Ascending aorta (tissue), 2 donors: ENCODE results near the gene POMGNT1. TPM values are rescaled to one million over a fixed set of nuclear protein-coding genes. Genes with fewer than 3 reads are reported as not detected.
"Not testable (repeated sequence)": the region's sequence is repeated elsewhere in the genome, so short reads cannot be mapped to it uniquely, and the experiment has no call there.

Source experiments
- DNase-seq, 2 donors: peaks; one replicate each; pipeline ENCODE4 v3.0.0-alpha.2; 2019; ENCODE audit warnings: low spot score in 2 of 2
- H3K27ac ChIP-seq, 2 donors: fragments of 200-600 bp; sonication (generic); one replicate each; pipeline ENCODE4 v1.5.1; 2016 to 2017; ENCODE audit warnings: mild to moderate bottlenecking in 1 of 2
- H3K27me3 ChIP-seq: fragments of 200-600 bp; sonication (generic); one replicate; pipeline ENCODE4 v1.5.1; 2017
- H3K36me3 ChIP-seq, 2 donors: fragments of 200-600 bp; sonication (generic); one replicate each; pipeline ENCODE4 v1.5.1; 2016
- H3K4me1 ChIP-seq, 2 donors: fragments of 200-600 bp; sonication (generic); one replicate each; pipeline ENCODE4 v1.5.1; 2016 to 2017; ENCODE audit warnings: mild to moderate bottlenecking in 1 of 2
- H3K4me3 ChIP-seq, 2 donors: fragments of 200-600 bp; sonication (generic); one replicate each; pipeline ENCODE4 v1.5.1; 2016 to 2017; ENCODE audit warnings: mild to moderate bottlenecking in 1 of 2
- H3K9me3 ChIP-seq, 2 donors: fragments of 200-600 bp; sonication (generic); one replicate each; pipeline ENCODE4 v1.5.1; 2016
- CTCF ChIP-seq, 3 experiments: fragments of 200-600 bp in 2 of 3; fragments of 450-650 bp in 1 of 3; sonication (generic) in 2 of 3; IDR thresholded peaks; one replicate each; pipeline ENCODE4 v1.5.1; 2016 to 2019; ENCODE audit warnings: antibody characterized with exemption in 3 of 3, mild to moderate bottlenecking in 1 of 3, moderate library complexity in 1 of 3
- intact Hi-C: fragments of 100-400 bp; cut with DNase I; formaldehyde crosslinking; loops from one replicate; pipeline ENCODE4 v1.15.1; 2023
- total RNA-seq: library from RNA; depleted of rRNA; stranded (reverse); fragments of >200 nt; gene quantifications from one replicate; pipeline ENCODE4 v1.1.0, GENCODE V29; 2016

POMGNT1 gene
- 122 TPM for total RNA-seq

GRCh38 chr1:46197964-46198811, at the start of gene POMGNT1:
TSS of gene POMGNT1 (minus strand) at chr1:46198434. CDS start at chr1:46197821, 613 bp downstream.
- intact Hi-C loops, result loop anchor here (1.0 kb wide), 1 partner anchor 15 kb away; no protein-coding TSS in a partner anchor
- H3K4me3 ChIP-seq, result peak within 1 kb of the TSS; percentile 86

GRCh38 chr1:46247436-46248121, 49.3 kb upstream of the POMGNT1 start, which contains the start of gene RAD54L:
TSS of gene RAD54L (plus strand) at chr1:46247763. CDS start at chr1:46248406, 643 bp downstream.
- peak; percentile 92 to 99 for DNase-seq
- no peaks in the 10 kb centered on the region for H3K9me3 ChIP-seq
- TF ChIP-seq CTCF (IDR thresholded peaks at IDR 0.05), result no peak
- H3K36me3 ChIP-seq, result no peaks in the 10 kb centered on the region
- H3K27ac ChIP-seq, result peak within 1 kb of the TSS; percentile 64 to 67
- H3K27me3 ChIP-seq, result no peaks in the 10 kb centered on the region
- peaks cover 0 to 13% of the 10 kb centered on the region in 2 donors for H3K4me1 ChIP-seq
- peak within 1 kb of the TSS; percentile 75 to 80 for H3K4me3 ChIP-seq
- intact Hi-C loops, result loop anchor here (1.0 to 10.0 kb wide), 4 partner anchors 55 to 1067 kb away; partner anchors contain the start of genes LRRC41, STIL and UQCRH

More at GRCh38 chr1:46197964-46198811, at the start of gene POMGNT1:
- Histone ChIP-seq H3K36me3 (peaks cover 17 to 28% of the 10 kb centered on the region in 2 donors), H3K9me3 (no peaks in the 10 kb centered on the region), H3K27me3 (no peaks in the 10 kb centered on the region), H3K27ac (peak within 1 kb of the TSS; percentile 82 to 88), H3K4me1 (peaks cover 4 to 22% of the 10 kb centered on the region in 2 donors)
- peak in 1 of 2 donors; percentile 84 for DNase-seq
- TF ChIP-seq CTCF (IDR thresholded peaks at IDR 0.05), result peak in 1 of 3 experiments; percentile 20

- peak; percentile 12 to 77 for DNase-seq
- Histone ChIP-seq H3K27ac (peak overlapping the region; percentile 64 to 67), H3K27me3 (no peaks in the 10 kb centered on the region), H3K4me1 (peaks cover 0 to 13% of the 10 kb centered on the region in 2 donors), H3K9me3 (no peaks in the 10 kb centered on the region), H3K36me3 (no peaks in the 10 kb centered on the region), H3K4me3 (peak overlapping the region; percentile 75 to 80)
- intact Hi-C loops, result loop anchor here (1.0 to 10.0 kb wide), 4 partner anchors 56 to 1068 kb away; partner anchors contain the start of genes LRRC41, STIL and UQCRH
- no peak for TF ChIP-seq CTCF (IDR thresholded peaks at IDR 0.05)
Measured at GRCh38 chr1:46246548-46247435, 48.6 kb upstream of the POMGNT1 start.

- not testable (repeated sequence) for DNase-seq, H3K36me3 ChIP-seq, H3K9me3 ChIP-seq, H3K27ac ChIP-seq, H3K27me3 ChIP-seq, H3K4me3 ChIP-seq
- intact Hi-C loops, result loop anchor here (2.0 to 10.0 kb wide), 2 partner anchors 57 to 1069 kb away; partner anchors contain the start of genes LRRC41, STIL and UQCRH
- H3K4me1 ChIP-seq, result peaks cover 0 to 13% of the 10 kb centered on the region in 2 donors
Measured at GRCh38 chr1:46246136-46246535, 47.9 kb upstream of the POMGNT1 start.

- Histone ChIP-seq H3K9me3 (no peaks in the 10 kb centered on the region), H3K27ac (no peak overlapping the region), H3K4me3 (no peak overlapping the region), H3K36me3 (no peaks in the 10 kb centered on the region), H3K27me3 (no peaks in the 10 kb centered on the region), H3K4me1 (peaks cover 0 to 13% of the 10 kb centered on the region in 2 donors)
- intact Hi-C loops, result loop anchor here (10.0 kb wide), 1 partner anchor 1070 kb away; the partner anchor contains the start of gene STIL
- no peak for DNase-seq
- TF ChIP-seq CTCF (IDR thresholded peaks at IDR 0.05), result peak in 1 of 3 experiments; percentile 20
Measured at GRCh38 chr1:46244656-46245371, 46.6 kb upstream of the POMGNT1 start.

GRCh38 chr1:46243831-46244230, 45.6 kb upstream of the POMGNT1 start:
- H3K36me3 ChIP-seq, H3K4me3 ChIP-seq, H3K9me3 ChIP-seq, H3K27ac ChIP-seq, DNase-seq, H3K27me3 ChIP-seq: not testable (repeated sequence)
- intact Hi-C loops, result loop anchor here (10.0 kb wide), 1 partner anchor 1071 kb away; the partner anchor contains the start of gene STIL
- H3K4me1 ChIP-seq, result peaks cover 0 to 13% of the 10 kb centered on the region in 2 donors
